ENCODE results near the gene CSMD2. TPM values are rescaled to one million over a fixed set of nuclear protein-coding genes. Genes with fewer than 3 reads are reported as not detected.

Gene CSMD2
- polyA plus RNA-seq, 1 of the 3 experiments (the other 2 are of a cell fraction): not detected

DNA sequence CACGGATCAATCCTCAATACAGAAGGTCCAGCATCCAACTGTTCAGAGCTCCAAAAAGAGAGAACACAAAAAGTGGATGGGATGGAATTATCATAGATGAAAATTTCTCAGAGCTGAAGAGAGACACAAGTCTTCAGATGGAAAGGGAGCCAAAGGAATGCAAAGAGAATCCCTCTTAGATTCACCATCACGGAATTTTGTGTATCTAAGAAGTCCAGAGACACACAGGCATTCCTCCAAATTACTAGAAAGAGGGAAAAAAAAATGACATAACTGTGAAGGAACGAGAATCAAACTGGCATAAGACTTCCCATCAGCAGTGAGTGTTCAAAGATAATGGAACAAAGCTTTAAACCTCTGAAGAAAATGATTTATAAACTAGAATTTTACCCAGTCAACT lies 591.4 kb downstream of the CSMD2 start (continued):
- TF ChIP-seq, protein P1, sequence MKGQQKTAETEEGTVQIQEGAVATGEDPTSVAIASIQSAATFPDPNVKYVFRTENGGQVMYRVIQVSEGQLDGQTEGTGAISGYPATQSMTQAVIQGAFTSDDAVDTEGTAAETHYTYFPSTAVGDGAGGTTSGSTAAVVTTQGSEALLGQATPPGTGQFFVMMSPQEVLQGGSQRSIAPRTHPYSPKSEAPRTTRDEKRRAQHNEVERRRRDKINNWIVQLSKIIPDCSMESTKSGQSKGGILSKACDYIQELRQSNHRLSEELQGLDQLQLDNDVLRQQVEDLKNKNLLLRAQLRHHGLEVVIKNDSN (IDR thresholded peaks at IDR 0.05; ENCODE audit: borderline replicate concordance, low read depth): no peak
- TF ChIP-seq, protein P2, sequence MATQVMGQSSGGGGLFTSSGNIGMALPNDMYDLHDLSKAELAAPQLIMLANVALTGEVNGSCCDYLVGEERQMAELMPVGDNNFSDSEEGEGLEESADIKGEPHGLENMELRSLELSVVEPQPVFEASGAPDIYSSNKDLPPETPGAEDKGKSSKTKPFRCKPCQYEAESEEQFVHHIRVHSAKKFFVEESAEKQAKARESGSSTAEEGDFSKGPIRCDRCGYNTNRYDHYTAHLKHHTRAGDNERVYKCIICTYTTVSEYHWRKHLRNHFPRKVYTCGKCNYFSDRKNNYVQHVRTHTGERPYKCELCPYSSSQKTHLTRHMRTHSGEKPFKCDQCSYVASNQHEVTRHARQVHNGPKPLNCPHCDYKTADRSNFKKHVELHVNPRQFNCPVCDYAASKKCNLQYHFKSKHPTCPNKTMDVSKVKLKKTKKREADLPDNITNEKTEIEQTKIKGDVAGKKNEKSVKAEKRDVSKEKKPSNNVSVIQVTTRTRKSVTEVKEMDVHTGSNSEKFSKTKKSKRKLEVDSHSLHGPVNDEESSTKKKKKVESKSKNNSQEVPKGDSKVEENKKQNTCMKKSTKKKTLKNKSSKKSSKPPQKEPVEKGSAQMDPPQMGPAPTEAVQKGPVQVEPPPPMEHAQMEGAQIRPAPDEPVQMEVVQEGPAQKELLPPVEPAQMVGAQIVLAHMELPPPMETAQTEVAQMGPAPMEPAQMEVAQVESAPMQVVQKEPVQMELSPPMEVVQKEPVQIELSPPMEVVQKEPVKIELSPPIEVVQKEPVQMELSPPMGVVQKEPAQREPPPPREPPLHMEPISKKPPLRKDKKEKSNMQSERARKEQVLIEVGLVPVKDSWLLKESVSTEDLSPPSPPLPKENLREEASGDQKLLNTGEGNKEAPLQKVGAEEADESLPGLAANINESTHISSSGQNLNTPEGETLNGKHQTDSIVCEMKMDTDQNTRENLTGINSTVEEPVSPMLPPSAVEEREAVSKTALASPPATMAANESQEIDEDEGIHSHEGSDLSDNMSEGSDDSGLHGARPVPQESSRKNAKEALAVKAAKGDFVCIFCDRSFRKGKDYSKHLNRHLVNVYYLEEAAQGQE (IDR thresholded peaks at IDR 0.05; ENCODE audit: low read depth, low read length): no peak
- TF ChIP-seq YY1 (IDR thresholded peaks at IDR 0.05; ENCODE audit: low read depth) (no peak), RFX5 (IDR thresholded peaks at IDR 0.05; ENCODE audit: low read length) (no peak), EP300 (IDR thresholded peaks at IDR 0.05; ENCODE audit: borderline replicate concordance in 1 of 2, low read depth in 1 of 2, low read length in 1 of 2) (no peak), FOXM1 (IDR thresholded peaks at IDR 0.05; ENCODE audit: low read depth) (no peak), POLR2AphosphoS5 (IDR thresholded peaks at IDR 0.05; ENCODE audit: low read depth, low read length) (no peak)

DNA sequence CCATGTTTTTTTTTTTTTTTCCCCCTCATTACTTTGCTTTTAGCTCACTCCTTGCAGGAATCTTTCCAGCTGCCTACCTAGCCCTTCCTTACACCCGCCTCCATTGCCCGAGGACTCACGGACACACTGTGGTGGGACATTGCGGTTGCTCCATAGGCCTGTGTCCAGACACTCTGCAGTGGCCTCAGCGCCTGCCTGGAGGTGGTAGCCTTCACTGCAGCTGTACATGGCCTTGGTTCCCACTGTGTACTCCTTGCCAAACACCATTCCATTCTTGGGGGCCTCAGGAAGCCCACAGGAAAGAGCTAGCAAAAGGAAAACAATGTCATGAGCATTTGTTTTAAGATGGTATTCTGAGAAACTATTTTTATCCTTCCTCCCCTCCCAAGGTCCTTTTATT lies 592.6 kb downstream of the CSMD2 start:
- WGBS (ENCODE audit: low lambda C conversion rate): 36% methylated on average over 5 of the region's 5 CpGs
- H3F3A ChIP-seq (replicated peaks; ENCODE audit: insufficient read depth): no peaks in the 10 kb centered on the region
- no peak overlapping the region for H3K4me3 ChIP-seq (ENCODE audit: low read depth in 2 of 2, low read length in 1 of 2)
- no peaks in the 10 kb centered on the region for H3K4me1 ChIP-seq (ENCODE audit: control insufficient read depth in 1 of 2, insufficient read depth in 2 of 2, low read depth in 1 of 2, low read length in 1 of 2)
- DNase-seq: no peak
- H3K4me2 ChIP-seq: no peak overlapping the region
- ChIA-PET CTCF (interaction anchor here (0.8 to 1.5 kb wide), 2 partner anchors 36 to 40 kb away, joined by 3 to 5 read pairs; no protein-coding TSS in a partner anchor), POLR2A (no interaction called here)
- H3K9ac ChIP-seq: no peak overlapping the region
- no peak overlapping the region for H2AFZ ChIP-seq (ENCODE audit: low read depth)
- no peaks in the 10 kb centered on the region for H3K9me2 ChIP-seq
- no peaks in the 10 kb centered on the region for H4K20me1 ChIP-seq (ENCODE audit: insufficient read depth)
- no peaks in the 10 kb centered on the region for H3K79me2 ChIP-seq (ENCODE audit: insufficient read depth)
- no peaks in the 10 kb centered on the region for H3K9me3 ChIP-seq
- TF ChIP-seq, protein P3, sequence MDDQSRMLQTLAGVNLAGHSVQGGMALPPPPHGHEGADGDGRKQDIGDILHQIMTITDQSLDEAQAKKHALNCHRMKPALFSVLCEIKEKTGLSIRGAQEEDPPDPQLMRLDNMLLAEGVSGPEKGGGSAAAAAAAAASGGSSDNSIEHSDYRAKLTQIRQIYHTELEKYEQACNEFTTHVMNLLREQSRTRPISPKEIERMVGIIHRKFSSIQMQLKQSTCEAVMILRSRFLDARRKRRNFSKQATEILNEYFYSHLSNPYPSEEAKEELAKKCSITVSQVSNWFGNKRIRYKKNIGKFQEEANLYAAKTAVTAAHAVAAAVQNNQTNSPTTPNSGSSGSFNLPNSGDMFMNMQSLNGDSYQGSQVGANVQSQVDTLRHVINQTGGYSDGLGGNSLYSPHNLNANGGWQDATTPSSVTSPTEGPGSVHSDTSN (IDR thresholded peaks at IDR 0.05): no peak
- TF ChIP-seq TCF12 (IDR thresholded peaks at IDR 0.05) (no peak), RXRA (IDR thresholded peaks at IDR 0.05; ENCODE audit: borderline replicate concordance, low read depth) (no peak), SIN3A (IDR thresholded peaks at IDR 0.05; ENCODE audit: borderline replicate concordance, low read depth, low read length) (no peak), FOXM1 (IDR thresholded peaks at IDR 0.05; ENCODE audit: low read depth) (no peak), TEAD4 (IDR thresholded peaks at IDR 0.05; ENCODE audit: borderline replicate concordance, insufficient read depth) (no peak), RFX5 (IDR thresholded peaks at IDR 0.05; ENCODE audit: low read length) (no peak), GABPA (IDR thresholded peaks at IDR 0.05; ENCODE audit: low read depth) (no peak), EZH2phosphoT487 (IDR thresholded peaks at IDR 0.05; ENCODE audit: borderline replicate concordance, low read depth) (no peak), FOSL2 (IDR thresholded peaks at IDR 0.05; ENCODE audit: borderline replicate concordance, low read depth) (no peak), MXI1 (IDR thresholded peaks at IDR 0.05; ENCODE audit: low read depth, low read length) (no peak)
- TF ChIP-seq, protein P4, sequence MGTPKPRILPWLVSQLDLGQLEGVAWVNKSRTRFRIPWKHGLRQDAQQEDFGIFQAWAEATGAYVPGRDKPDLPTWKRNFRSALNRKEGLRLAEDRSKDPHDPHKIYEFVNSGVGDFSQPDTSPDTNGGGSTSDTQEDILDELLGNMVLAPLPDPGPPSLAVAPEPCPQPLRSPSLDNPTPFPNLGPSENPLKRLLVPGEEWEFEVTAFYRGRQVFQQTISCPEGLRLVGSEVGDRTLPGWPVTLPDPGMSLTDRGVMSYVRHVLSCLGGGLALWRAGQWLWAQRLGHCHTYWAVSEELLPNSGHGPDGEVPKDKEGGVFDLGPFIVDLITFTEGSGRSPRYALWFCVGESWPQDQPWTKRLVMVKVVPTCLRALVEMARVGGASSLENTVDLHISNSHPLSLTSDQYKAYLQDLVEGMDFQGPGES (IDR thresholded peaks at IDR 0.05; ENCODE audit: low read depth, low read length): no peak
- TF ChIP-seq, protein P5, sequence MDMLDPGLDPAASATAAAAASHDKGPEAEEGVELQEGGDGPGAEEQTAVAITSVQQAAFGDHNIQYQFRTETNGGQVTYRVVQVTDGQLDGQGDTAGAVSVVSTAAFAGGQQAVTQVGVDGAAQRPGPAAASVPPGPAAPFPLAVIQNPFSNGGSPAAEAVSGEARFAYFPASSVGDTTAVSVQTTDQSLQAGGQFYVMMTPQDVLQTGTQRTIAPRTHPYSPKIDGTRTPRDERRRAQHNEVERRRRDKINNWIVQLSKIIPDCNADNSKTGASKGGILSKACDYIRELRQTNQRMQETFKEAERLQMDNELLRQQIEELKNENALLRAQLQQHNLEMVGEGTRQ (IDR thresholded peaks at IDR 0.05; ENCODE audit: borderline replicate concordance, low read depth, low read length): no peak
- TF ChIP-seq, protein P2 (IDR thresholded peaks at IDR 0.05; ENCODE audit: low read depth, low read length): no peak
- no peaks in the 10 kb centered on the region for H3K36me3 ChIP-seq (replicated peaks in 1 of 2; ENCODE audit: control insufficient read depth in 1 of 2, insufficient read depth in 2 of 2, low read length in 1 of 2)
- H3K27ac ChIP-seq (ENCODE audit: low read depth in 2 of 2, low read length in 1 of 2): no peak overlapping the region
- no peaks in the 10 kb centered on the region for H3K27me3 ChIP-seq (ENCODE audit: insufficient read depth)
